Urinary bladder (tissue), 4 donors: Measurements from ENCODE around the gene PARD6G. TPM values are rescaled to one million over a fixed set of nuclear protein-coding genes. Genes with fewer than 3 reads are reported as not detected.
A peak's percentile ranks its signal among the peaks of the same experiment; 100 is the strongest.

Experiments
- DNase-seq: peaks from one replicate; pipeline ENCODE4 v3.0.0-alpha.2; 2015; ENCODE audit errors: extremely low spot score
- H3K27ac ChIP-seq: one replicate; pipeline ENCODE4 v1.5.1; 2013; ENCODE audit warnings: low read depth, mild to moderate bottlenecking, moderate library complexity
- H3K36me3 ChIP-seq: one replicate; pipeline ENCODE4 v1.6.1; 2013; ENCODE audit warnings: mild to moderate bottlenecking, moderate library complexity; ENCODE audit not compliant: insufficient read depth
- H3K4me1 ChIP-seq: one replicate; pipeline ENCODE4 v1.6.1; 2013; ENCODE audit warnings: mild to moderate bottlenecking, moderate library complexity; ENCODE audit not compliant: insufficient read depth
- H3K4me3 ChIP-seq: one replicate; pipeline ENCODE4 v1.5.1; 2013; ENCODE audit warnings: low read depth, low read length
- WGBS: extraction: QIAGEN DNeasy Blood & Tissue Kit; methylation state at CpG from one replicate; pipeline ENCODE4 v1.1.7; 2013; 5-methylcytosine and 5-hydroxymethylcytosine counted together
- polyA plus RNA-seq: library from polyadenylated mRNA; stranded (reverse); fragments of 200-250 nt; gene quantifications from one replicate; pipeline ENCODE4 v1.2.3, GENCODE V29; 2013
- total RNA-seq: library from RNA; depleted of rRNA; stranded (reverse); fragments of >200 nt; gene quantifications from one replicate; pipeline ENCODE4 v1.2.3, GENCODE V29; 2014
- donor health status: healthy with polysubstance abuse.
- donor health status: healthy.

Gene PARD6G
- total and polyA plus RNA-seq, 2 donors: 5.9 to 14.0 TPM

DNA sequence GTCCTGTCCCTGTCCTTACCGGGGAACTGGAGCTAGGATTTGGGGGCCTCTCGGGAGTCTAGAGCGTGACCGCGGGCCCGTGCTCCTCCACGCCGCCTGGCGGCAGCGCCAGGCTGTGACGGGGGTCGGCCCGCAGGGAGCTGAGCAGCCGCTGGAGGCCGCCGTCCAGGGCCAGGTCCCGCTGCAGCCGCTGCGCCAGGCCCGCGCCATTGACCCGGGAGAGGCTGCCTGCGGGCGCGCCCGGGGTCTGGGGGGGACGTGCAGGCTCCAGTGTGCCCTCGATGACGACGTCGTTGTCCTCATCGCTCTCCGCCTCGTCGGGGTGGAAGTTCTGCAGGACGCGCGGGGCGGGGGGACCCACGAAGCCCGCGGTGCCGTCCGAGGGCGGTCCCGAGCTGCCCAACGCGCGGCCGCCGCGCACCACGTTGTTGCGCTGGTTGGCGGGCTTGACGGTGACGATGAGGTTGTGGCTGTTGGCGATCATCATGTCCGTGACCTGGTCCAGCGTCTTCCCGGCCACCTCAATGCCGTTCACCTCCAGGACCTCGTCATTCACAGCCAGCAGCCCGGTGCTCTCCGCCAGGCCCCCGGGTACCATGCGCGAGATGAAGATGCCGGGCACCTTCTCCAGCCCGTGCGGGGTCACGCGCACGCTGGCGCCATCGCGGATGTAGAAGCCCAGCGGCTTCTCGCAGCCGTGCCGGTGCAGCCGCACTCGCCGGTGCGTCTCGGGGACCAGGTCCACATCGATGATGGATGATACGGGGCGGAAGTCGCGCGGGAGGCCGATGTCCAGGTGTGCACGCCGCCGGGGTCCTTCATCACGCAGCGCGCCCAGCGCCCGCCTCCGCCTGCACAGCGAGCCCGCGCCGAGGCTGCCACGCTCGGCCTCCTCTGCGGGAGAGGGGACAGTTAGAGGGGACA, 87.3 kb downstream of the PARD6G start:
- Histone ChIP-seq H3K4me3 (no peak overlapping the region), H3K4me1 (no peaks in the 10 kb centered on the region), H3K36me3 (peaks cover 2% of the 10 kb centered on the region), H3K27ac (no peak overlapping the region)
- DNase-seq: no peak
- 63% methylated on average over 109 of the region's 109 CpGs for WGBS

DNA sequence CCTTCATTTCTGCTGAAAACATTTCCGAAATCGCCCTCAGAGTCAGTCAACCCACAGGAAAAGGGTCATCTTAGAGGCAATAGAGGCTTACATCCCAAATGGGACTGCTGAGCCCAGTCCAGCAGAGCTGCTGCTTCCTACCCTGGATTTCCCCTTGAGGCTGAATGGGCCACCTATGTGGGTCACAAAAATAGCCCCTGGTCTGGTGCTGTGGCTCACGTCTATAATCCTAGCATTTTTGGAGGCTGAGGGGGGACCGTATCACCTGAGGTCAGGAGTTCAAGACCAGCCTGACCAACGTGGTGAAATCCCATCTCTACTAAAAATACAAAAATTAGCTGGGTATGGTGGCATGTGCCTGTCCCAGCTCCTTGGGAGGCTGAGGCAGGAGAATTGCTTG, 88.9 kb downstream of the PARD6G start:
- Histone ChIP-seq H3K27ac (no peak overlapping the region), H3K4me1 (no peaks in the 10 kb centered on the region), H3K36me3 (peaks cover 2% of the 10 kb centered on the region), H3K4me3 (no peak overlapping the region)
- 81% methylated on average over 5 of the region's 5 CpGs for WGBS
- no peak for DNase-seq

DNA sequence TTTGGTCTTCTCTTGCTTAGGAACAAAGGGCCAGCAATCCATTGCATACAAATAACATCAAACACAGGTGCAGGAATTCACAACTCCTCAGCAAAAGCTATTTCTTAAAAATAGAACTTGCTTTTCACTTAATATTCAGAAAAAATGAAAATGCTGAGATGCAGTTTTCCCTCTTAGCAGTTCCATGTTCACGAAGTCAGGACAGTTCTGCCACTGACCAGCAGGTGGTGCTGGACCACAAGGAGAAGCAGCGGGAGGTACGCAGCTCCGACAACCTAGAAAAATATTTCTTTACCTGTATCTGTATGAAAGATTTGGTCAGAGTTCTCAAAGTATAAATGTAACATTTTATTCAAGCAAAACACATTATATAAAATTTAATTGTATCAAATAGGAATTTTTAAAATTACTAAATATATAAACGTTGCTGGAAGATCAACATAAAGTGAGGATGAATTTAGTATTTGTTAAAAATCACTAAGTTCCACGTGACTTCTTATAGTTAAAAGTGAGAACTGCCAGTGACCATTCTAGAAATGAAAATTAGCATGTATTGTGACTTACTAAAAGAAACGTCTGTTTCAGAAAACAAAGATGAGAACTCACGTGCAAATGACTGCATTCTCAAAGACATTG, 89.5 kb downstream of the PARD6G start:
- no peak for DNase-seq
- no peaks in the 10 kb centered on the region for H3K4me1 ChIP-seq
- H3K36me3 ChIP-seq: peaks cover 2% of the 10 kb centered on the region
- H3K27ac ChIP-seq: no peak overlapping the region
- H3K4me3 ChIP-seq: no peak overlapping the region
- 45% methylated on average over 8 of the region's 8 CpGs for WGBS

DNA sequence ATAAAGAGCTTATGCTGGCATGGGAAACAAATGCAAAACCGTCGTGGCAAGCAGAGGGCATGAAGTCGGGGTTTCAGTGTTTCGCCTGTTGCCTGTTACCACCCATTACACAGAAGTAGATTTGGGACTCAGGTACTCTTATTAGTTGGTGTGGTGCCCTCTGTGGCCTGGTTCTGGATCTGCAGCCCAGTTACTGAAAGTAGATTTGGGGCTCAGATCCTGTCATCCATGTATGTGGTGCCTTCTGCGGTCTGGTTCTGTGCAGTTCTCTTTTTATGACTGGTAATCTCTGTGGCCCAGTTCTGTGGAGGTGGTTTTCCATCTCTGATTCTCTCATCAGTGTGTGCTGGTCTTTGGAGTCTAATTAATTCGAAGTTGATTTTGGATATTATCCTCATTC, 93.0 kb downstream of the PARD6G start:
- WGBS: 76% methylated on average over 6 of the region's 6 CpGs
- Histone ChIP-seq H3K4me3 (no peak overlapping the region), H3K36me3 (no peaks in the 10 kb centered on the region), H3K27ac (no peak overlapping the region), H3K4me1 (no peaks in the 10 kb centered on the region)
- DNase-seq: no peak

DNA sequence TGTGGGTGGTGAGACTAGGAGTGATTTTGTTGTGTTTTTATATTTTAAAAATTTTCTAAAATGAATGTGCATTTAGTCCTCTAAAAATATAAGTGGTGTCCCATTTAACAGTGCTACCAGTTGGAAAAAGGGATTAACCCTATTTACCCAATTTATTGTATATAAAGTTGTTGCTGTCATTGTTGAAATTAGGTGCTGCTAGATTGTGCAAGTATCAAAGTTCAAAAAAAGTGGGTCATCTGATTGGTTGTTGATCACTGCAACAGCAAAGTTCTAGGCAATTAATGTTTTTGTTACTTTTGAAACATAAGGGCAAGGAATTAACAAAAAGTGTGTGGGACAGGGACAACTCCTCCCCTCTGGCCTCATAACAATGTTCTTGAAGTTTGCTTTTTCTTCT, 97.6 kb downstream of the PARD6G start:
- Histone ChIP-seq H3K27ac (no peak overlapping the region), H3K36me3 (no peaks in the 10 kb centered on the region), H3K4me3 (no peak overlapping the region), H3K4me1 (peaks cover 2% of the 10 kb centered on the region)
- DNase-seq: no peak

DNA sequence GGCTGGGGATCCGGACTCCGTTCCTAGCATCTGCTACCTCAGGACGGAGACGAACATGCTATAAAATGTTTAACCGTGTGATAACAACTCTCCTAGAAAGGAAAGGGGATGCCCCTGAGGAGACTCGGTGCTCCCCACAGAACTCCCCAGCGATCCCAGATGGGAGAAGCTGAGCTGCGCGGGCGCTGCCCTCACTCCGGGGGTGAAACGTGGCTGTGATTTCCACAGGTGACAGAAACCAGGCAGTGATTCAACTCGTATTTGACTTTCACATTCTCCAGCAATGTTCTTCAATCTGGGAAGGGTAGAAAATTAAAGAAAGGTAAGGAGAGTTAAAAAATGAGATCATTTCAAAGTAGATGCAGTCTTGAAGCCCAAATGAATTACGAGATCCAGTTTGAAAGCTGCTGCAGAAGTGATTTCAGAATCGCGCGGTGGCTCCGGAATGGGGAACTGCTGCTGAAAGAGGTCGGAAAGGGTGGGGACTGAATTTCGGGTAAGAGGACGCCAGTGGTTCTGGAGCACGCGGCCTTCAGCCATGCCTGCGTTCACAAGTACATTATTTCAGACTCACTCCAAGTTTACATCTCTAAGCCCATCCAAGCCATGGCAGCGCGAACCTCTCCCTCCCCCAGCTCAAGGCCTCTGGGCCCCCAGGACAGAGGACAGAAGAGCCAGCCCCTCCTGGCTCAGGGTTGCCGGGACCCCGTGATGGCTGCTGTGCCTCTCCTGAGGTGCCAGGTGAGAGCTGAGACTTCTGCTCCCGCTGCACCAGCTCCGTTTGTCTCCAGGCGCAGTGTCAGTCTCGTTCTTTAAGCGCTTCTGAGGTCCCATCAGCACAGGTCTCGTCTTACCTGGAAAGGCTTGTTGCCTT, 98.8 kb downstream of the PARD6G start:
- H3K36me3 ChIP-seq: no peaks in the 10 kb centered on the region
- H3K4me1 ChIP-seq: peaks cover 4% of the 10 kb centered on the region
- no peak for DNase-seq
- WGBS: 34% methylated on average over 34 of the region's 34 CpGs
- no peak overlapping the region for H3K27ac ChIP-seq
- H3K4me3 ChIP-seq: peak overlapping the region; percentile 51

DNA sequence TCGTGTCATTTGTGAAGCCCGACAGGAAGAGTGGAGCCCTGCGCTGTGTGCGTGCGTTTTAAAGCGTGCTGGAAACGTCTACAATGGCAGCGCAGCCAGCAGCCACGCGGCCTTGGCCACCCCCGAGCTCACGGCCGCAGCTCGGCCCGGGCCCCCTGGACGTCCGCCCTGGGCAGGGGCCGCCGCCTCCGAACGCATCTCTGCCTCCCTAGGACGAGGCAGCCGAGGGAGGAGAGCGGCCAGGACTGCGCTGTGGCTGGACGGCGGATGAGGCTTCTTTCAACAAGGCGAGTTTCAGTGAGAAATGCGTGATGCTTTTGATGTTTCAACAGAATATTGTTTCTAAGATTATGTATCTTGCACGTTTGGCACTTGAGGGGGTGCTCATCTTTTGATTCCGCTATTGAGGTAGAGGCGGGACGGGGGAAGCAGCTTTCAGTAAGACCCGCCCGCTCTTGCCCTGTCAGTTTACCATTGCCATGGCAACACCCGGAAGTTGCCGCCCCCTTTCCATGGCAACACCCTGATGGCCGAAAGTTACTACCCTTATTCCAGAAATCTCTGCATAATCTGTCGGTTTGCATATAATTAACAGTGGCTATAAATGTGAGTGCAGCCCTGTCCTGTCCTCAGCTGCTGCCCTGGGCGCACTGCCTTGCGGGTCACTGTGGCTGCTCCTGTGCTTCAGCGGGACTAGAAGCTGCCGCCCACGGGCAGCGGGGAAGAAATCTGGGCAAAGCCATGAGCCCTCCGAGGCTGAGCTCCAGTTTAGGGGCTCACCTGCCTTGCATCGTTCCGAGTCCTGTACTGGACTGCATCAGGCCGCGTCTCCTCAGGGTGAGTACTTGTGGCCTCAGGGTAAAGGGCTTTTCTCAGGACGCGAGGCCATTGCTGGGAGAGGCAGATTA, 99.6 kb downstream of the PARD6G start:
- Histone ChIP-seq H3K4me3 (peak overlapping the region; percentile 51), H3K4me1 (peaks cover 4% of the 10 kb centered on the region), H3K27ac (no peak overlapping the region), H3K36me3 (no peaks in the 10 kb centered on the region)
- peak; percentile 63 for DNase-seq
- WGBS: 21% methylated on average over 52 of the region's 52 CpGs

DNA sequence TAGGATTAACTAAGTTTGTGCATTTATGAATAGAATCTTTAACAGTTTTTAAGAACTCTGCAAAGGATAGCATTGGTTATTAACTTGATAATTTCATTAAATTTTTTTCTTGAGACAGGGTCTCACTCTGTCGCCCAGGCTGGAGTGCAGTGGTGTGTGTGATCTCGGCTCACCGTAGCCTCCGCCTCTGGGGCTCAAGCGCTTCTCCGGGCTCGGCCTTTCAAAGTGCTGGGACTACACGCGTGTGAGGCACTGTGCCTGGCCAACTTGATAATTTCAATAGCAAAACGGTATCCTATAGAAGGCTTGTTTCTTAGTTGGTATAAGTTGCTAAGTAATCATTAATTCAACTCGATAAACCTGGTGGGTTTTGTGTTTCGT, 100.3 kb downstream of the PARD6G start:
- peaks cover 4% of the 10 kb centered on the region for H3K4me1 ChIP-seq
- no peak overlapping the region for H3K27ac ChIP-seq
- no peak for DNase-seq
- H3K4me3 ChIP-seq: peak overlapping the region; percentile 51
- no peaks in the 10 kb centered on the region for H3K36me3 ChIP-seq
- WGBS: 19% methylated on average over 12 of the region's 12 CpGs

DNA sequence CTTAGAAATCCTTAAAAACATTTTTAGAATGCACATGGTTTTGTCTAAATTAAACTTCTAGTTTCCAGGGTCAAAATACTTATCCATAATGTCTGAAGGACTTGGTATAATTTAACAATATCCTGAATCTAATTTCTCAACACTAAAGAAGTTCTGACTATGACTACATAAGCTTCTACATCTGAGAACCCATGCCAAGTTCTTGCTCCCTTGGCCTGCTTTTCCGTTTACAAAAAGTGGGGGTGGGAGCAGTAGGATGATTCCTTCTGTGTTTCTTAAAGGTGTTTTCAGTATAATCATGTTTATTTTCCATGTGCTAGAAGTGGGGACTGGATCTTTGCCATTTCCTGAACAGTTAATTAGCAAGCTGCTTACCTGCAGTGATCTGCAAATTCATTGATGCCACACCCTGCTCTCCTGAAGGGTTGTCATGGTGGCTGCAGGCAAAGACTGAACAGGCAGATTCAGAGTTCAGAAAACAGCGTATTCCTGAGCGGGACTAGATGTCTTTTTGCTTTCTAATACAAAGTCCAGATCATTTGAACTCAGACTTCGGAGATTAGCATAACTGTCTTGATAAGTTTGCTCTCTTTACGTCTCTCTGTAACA, 102.0 kb downstream of the PARD6G start:
- DNase-seq: no peak
- Histone ChIP-seq H3K4me1 (peaks cover 4% of the 10 kb centered on the region), H3K36me3 (no peaks in the 10 kb centered on the region), H3K27ac (no peak overlapping the region), H3K4me3 (no peak overlapping the region)
- WGBS: 78% methylated on average over 5 of the region's 5 CpGs

DNA sequence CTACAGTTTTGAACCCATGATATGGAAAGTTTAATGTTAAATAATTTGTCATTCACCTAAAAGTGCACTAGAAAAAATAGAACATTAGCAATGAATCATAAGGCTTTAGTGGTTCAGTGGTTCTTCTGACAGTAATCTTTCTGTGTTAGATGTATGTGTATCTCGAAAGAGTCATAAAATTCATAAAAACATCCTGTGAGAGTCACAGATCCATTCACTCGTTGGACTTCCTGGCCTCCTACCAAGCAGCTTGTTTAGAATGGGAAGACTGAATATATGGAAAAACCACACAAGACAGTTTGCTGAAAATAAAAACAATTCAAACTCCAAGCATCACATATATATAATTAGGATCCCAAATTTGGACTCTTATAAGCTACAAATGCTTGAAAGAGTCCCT, 103.4 kb downstream of the PARD6G start:
- Histone ChIP-seq H3K36me3 (no peaks in the 10 kb centered on the region), H3K4me3 (no peak overlapping the region), H3K4me1 (peaks cover 1% of the 10 kb centered on the region), H3K27ac (no peak overlapping the region)
- DNase-seq: no peak
- 32% methylated on average over 2 of the region's 2 CpGs for WGBS

DNA sequence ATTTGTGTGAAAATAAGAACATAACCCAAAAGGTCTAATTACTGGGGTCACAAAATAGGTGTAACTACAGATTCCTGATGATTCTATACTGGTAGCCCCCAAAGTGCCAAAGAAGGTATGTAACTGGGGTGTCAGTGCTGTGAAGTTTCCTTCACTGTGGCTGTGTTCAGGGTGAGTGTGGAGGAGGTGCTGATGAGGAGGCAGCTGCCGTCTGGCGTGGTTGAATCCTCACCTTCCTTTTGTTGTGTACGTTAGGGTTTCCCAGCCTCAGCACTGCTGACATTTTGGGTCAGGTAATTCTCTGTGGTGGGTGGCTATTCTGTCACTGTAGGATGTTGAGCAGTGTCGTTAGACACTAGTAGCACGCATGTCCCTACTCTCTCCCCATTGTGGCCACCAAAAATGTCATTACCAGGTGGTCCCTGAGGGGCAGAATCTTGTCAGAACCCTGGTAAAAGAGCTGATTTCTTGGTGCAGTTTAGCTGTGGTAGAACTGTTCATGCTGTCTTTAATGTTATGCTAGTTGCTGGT, 106.8 kb downstream of the PARD6G start:
- Histone ChIP-seq H3K36me3 (peaks cover 4% of the 10 kb centered on the region), H3K27ac (no peak overlapping the region), H3K4me1 (peaks cover 1% of the 10 kb centered on the region), H3K4me3 (no peak overlapping the region)
- 90% methylated on average over 5 of the region's 5 CpGs for WGBS
- no peak for DNase-seq

DNA sequence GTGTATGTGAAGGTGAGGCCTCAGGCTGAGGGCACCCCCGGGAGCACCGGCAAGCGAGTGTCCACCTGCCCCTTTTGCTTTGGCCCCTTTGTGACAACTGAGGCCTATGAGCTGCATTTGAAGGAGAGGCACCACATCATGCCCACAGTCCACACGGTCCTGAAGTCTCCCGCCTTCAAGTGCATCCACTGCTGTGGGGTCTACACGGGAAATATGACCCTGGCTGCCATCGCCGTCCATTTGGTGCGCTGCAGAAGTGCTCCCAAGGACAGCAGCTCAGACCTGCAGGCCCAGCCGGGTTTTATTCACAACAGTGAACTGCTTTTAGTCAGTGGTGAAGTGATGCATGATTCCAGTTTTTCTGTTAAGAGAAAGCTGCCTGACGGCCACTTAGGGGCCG, 109.3 kb downstream of the PARD6G start:
- Histone ChIP-seq H3K27ac (no peak overlapping the region), H3K36me3 (peaks cover 4% of the 10 kb centered on the region), H3K4me3 (no peak overlapping the region), H3K4me1 (no peaks in the 10 kb centered on the region)
- DNase-seq: no peak
- 92% methylated on average over 12 of the region's 12 CpGs for WGBS
